ENCODE data around the gene HID1.

Gene HID1

GRCh38 chr17:74950207-74950606 lies 22.4 kb downstream of the HID1 start:
- no peak for DNase-seq (ENCODE audit: low read depth)

GRCh38 chr17:74949455-74950115 lies 23.0 kb downstream of the HID1 start:
- no peak for DNase-seq (ENCODE audit: low read depth)

- DNase-seq (ENCODE audit: low read depth): no peak
Measured at GRCh38 chr17:74947041-74947754, 25.4 kb downstream of the HID1 start.

- no peak for DNase-seq (ENCODE audit: low read depth)
Measured at GRCh38 chr17:74946641-74947040, 25.9 kb downstream of the HID1 start.

GRCh38 chr17:74945543-74945942 lies 27.0 kb downstream of the HID1 start:
- no peak for DNase-seq (ENCODE audit: low read depth)

- DNase-seq (ENCODE audit: low read depth): no peak
Measured at GRCh38 chr17:74943808-74944522, 28.6 kb downstream of the HID1 start.

GRCh38 chr17:74941128-74941725 lies 31.3 kb downstream of the HID1 start:
- no peak for DNase-seq (ENCODE audit: low read depth)

GRCh38 chr17:74939534-74939933 lies 33.0 kb downstream of the HID1 start:
- DNase-seq (ENCODE audit: low read depth): no peak

GRCh38 chr17:74938194-74938950 lies 34.2 kb downstream of the HID1 start:
- no peak for DNase-seq (ENCODE audit: low read depth)

- no peak for DNase-seq (ENCODE audit: low read depth)
Measured at GRCh38 chr17:74937064-74938051, 35.2 kb downstream of the HID1 start.

- DNase-seq (ENCODE audit: low read depth): no peak
Measured at GRCh38 chr17:74936470-74936799, 36.1 kb downstream of the HID1 start.

GRCh38 chr17:74935585-74936469 lies 36.7 kb downstream of the HID1 start, which contains the start of gene OTOP3:
TSS of gene OTOP3 (plus strand) at chr17:74935898. CDS start at chr17:74935922, 24 bp downstream.
- DNase-seq (ENCODE audit: low read depth): no peak

GRCh38 chr17:74935048-74935447 lies 37.5 kb downstream of the HID1 start:
- no peak for DNase-seq (ENCODE audit: low read depth)

- no peak for DNase-seq (ENCODE audit: low read depth)
Measured at GRCh38 chr17:74930535-74931036, 42.0 kb downstream of the HID1 start.

GRCh38 chr17:74928786-74929185 lies 43.8 kb downstream of the HID1 start:
- DNase-seq (ENCODE audit: low read depth): no peak

- DNase-seq (ENCODE audit: low read depth): no peak
Measured at GRCh38 chr17:74925242-74925641, 47.3 kb downstream of the HID1 start.

- DNase-seq (ENCODE audit: low read depth): no peak
Measured at GRCh38 chr17:74924250-74924948, 48.2 kb downstream of the HID1 start, which contains the start of gene OTOP2. TSS of gene OTOP2 (plus strand) at chr17:74924273. CDS start at chr17:74924633, 360 bp downstream.

- peak; percentile 71 for DNase-seq (ENCODE audit: low read depth)
Measured at GRCh38 chr17:74923538-74924249, 48.9 kb downstream of the HID1 start.
